Activated T-helper 17 cell treated with anti-CD3 and anti-CD28 coated beads, Interleukin-2, amount 50 U/mL, for 72 hours (primary cell): Measurements from ENCODE around the gene BCAM. TPM values are rescaled to one million over a fixed set of nuclear protein-coding genes. Genes with fewer than 3 reads are reported as not detected.
A peak's percentile ranks its signal among the peaks of the same experiment; 100 is the strongest.

Experiments used
- ATAC-seq: fragments of 150-1000 bp; cut with Tn5 transposase; replicated peaks from 2 replicates; pipeline ENCODE4 v1.10.0; 2021; ENCODE audit warnings: mild to moderate bottlenecking, moderate library complexity
- H3K27ac Mint-ChIP-seq: one replicate; pipeline ENCODE4 v1.8.0; 2022; ENCODE audit warnings: mixed read lengths
- H3K27me3 Mint-ChIP-seq: one replicate; pipeline ENCODE4 v1.8.0; 2022; ENCODE audit warnings: mixed read lengths
- H3K36me3 Mint-ChIP-seq: one replicate; pipeline ENCODE4 v1.8.0; 2022; ENCODE audit warnings: low read depth, mild to moderate bottlenecking, mixed read lengths
- H3K4me1 Mint-ChIP-seq: one replicate; pipeline ENCODE4 v1.8.0; 2022; ENCODE audit warnings: mixed read lengths
- H3K4me3 Mint-ChIP-seq: one replicate; pipeline ENCODE4 v1.8.0; 2022; ENCODE audit warnings: mild to moderate bottlenecking, mixed read lengths
- H3K9me3 Mint-ChIP-seq: one replicate; pipeline ENCODE4 v1.8.0; 2022; ENCODE audit warnings: mixed read lengths
- total RNA-seq, 2 donors: library from RNA; stranded (reverse); gene quantifications; one replicate each; pipeline ENCODE4 v1.2.3, GENCODE V29; 2022

The BCAM gene
- total RNA-seq, 2 donors from 2014 or later, result not detected

GRCh38 chr19:44806291-44806690 is 2.6 kb upstream of the BCAM start:
- peaks cover 6% of the 10 kb centered on the region for H3K27me3 Mint-ChIP-seq
- H3K4me1 Mint-ChIP-seq, result no peaks in the 10 kb centered on the region
- no peak for ATAC-seq
- H3K9me3 Mint-ChIP-seq, result no peaks in the 10 kb centered on the region
- H3K27ac Mint-ChIP-seq, result no peak overlapping the region
- H3K36me3 Mint-ChIP-seq, result no peaks in the 10 kb centered on the region
- no peak overlapping the region for H3K4me3 Mint-ChIP-seq

- Mint-ChIP-seq H3K4me3 (no peak overlapping the region), H3K36me3 (no peaks in the 10 kb centered on the region), H3K27ac (no peak overlapping the region), H3K4me1 (no peaks in the 10 kb centered on the region), H3K27me3 (peaks cover 10% of the 10 kb centered on the region), H3K9me3 (no peaks in the 10 kb centered on the region)
- ATAC-seq, result no peak
Observed at GRCh38 chr19:44807162-44807561, 1.7 kb upstream of the BCAM start.

- no peaks in the 10 kb centered on the region for H3K9me3 Mint-ChIP-seq
- H3K27me3 Mint-ChIP-seq, result peaks cover 10% of the 10 kb centered on the region
- H3K4me3 Mint-ChIP-seq, result peak overlapping the region; percentile 22
- no peak for ATAC-seq
- H3K27ac Mint-ChIP-seq, result no peak overlapping the region
- H3K4me1 Mint-ChIP-seq, result no peaks in the 10 kb centered on the region
- no peaks in the 10 kb centered on the region for H3K36me3 Mint-ChIP-seq
Observed at GRCh38 chr19:44807652-44808462, 1.0 kb upstream of the BCAM start.

GRCh38 chr19:44809577-44810233 is 802 bp downstream of the BCAM start:
- H3K27me3 Mint-ChIP-seq, result peaks cover 10% of the 10 kb centered on the region
- no peak for ATAC-seq
- H3K36me3 Mint-ChIP-seq, result no peaks in the 10 kb centered on the region
- H3K27ac Mint-ChIP-seq, result no peak overlapping the region
- no peaks in the 10 kb centered on the region for H3K9me3 Mint-ChIP-seq
- H3K4me1 Mint-ChIP-seq, result no peaks in the 10 kb centered on the region
- H3K4me3 Mint-ChIP-seq, result no peak overlapping the region

GRCh38 chr19:44810234-44811121 is 1.6 kb downstream of the BCAM start:
- H3K4me3 Mint-ChIP-seq, result no peak overlapping the region
- H3K27ac Mint-ChIP-seq, result no peak overlapping the region
- H3K4me1 Mint-ChIP-seq, result no peaks in the 10 kb centered on the region
- no peaks in the 10 kb centered on the region for H3K9me3 Mint-ChIP-seq
- H3K27me3 Mint-ChIP-seq, result peaks cover 10% of the 10 kb centered on the region
- no peaks in the 10 kb centered on the region for H3K36me3 Mint-ChIP-seq
- no peak for ATAC-seq

- ATAC-seq, result no peak
- Mint-ChIP-seq H3K4me3 (no peak overlapping the region), H3K27me3 (peaks cover 10% of the 10 kb centered on the region), H3K4me1 (no peaks in the 10 kb centered on the region), H3K9me3 (no peaks in the 10 kb centered on the region), H3K27ac (no peak overlapping the region), H3K36me3 (no peaks in the 10 kb centered on the region)
Observed at GRCh38 chr19:44811122-44811419, 2.2 kb downstream of the BCAM start.

GRCh38 chr19:44812142-44812718 is 3.3 kb downstream of the BCAM start:
- H3K9me3 Mint-ChIP-seq, result no peaks in the 10 kb centered on the region
- ATAC-seq, result no peak

GRCh38 chr19:44813070-44813840 is 4.4 kb downstream of the BCAM start:
- ATAC-seq, result no peak
- no peaks in the 10 kb centered on the region for H3K36me3 Mint-ChIP-seq
- no peaks in the 10 kb centered on the region for H3K9me3 Mint-ChIP-seq
- H3K27ac Mint-ChIP-seq, result no peak overlapping the region
- no peak overlapping the region for H3K4me3 Mint-ChIP-seq
- no peaks in the 10 kb centered on the region for H3K4me1 Mint-ChIP-seq
- peaks cover 10% of the 10 kb centered on the region for H3K27me3 Mint-ChIP-seq

More at GRCh38 chr19:44812142-44812718, 3.3 kb downstream of the BCAM start:
- Mint-ChIP-seq H3K27ac (no peak overlapping the region), H3K4me1 (no peaks in the 10 kb centered on the region), H3K4me3 (no peak overlapping the region), H3K27me3 (peaks cover 10% of the 10 kb centered on the region), H3K36me3 (no peaks in the 10 kb centered on the region)

GRCh38 chr19:44813841-44814470 is 5.1 kb downstream of the BCAM start:
- ATAC-seq, result no peak
- peaks cover 10% of the 10 kb centered on the region for H3K27me3 Mint-ChIP-seq
- H3K36me3 Mint-ChIP-seq, result no peaks in the 10 kb centered on the region
- H3K4me3 Mint-ChIP-seq, result no peak overlapping the region
- H3K9me3 Mint-ChIP-seq, result no peaks in the 10 kb centered on the region
- no peak overlapping the region for H3K27ac Mint-ChIP-seq
- H3K4me1 Mint-ChIP-seq, result no peaks in the 10 kb centered on the region

- Mint-ChIP-seq H3K9me3 (no peaks in the 10 kb centered on the region), H3K27me3 (peaks cover 10% of the 10 kb centered on the region), H3K36me3 (no peaks in the 10 kb centered on the region), H3K4me1 (no peaks in the 10 kb centered on the region), H3K27ac (no peak overlapping the region), H3K4me3 (no peak overlapping the region)
- no peak for ATAC-seq
Observed at GRCh38 chr19:44814517-44814916, 5.6 kb downstream of the BCAM start.

- Mint-ChIP-seq H3K4me1 (no peaks in the 10 kb centered on the region), H3K9me3 (no peaks in the 10 kb centered on the region), H3K36me3 (no peaks in the 10 kb centered on the region), H3K4me3 (no peak overlapping the region), H3K27ac (no peak overlapping the region), H3K27me3 (peaks cover 10% of the 10 kb centered on the region)
- ATAC-seq, result no peak
Observed at GRCh38 chr19:44816301-44816700, 7.4 kb downstream of the BCAM start.

GRCh38 chr19:44817725-44818465 is 9.0 kb downstream of the BCAM start:
- ATAC-seq, result no peak
- Mint-ChIP-seq H3K4me1 (no peaks in the 10 kb centered on the region), H3K27me3 (peaks cover 6% of the 10 kb centered on the region), H3K27ac (no peak overlapping the region), H3K4me3 (no peak overlapping the region), H3K9me3 (no peaks in the 10 kb centered on the region), H3K36me3 (no peaks in the 10 kb centered on the region)

GRCh38 chr19:44818466-44819031 is 9.6 kb downstream of the BCAM start:
- Mint-ChIP-seq H3K27ac (no peak overlapping the region), H3K27me3 (peaks cover 6% of the 10 kb centered on the region), H3K4me3 (no peak overlapping the region), H3K36me3 (no peaks in the 10 kb centered on the region), H3K4me1 (no peaks in the 10 kb centered on the region), H3K9me3 (no peaks in the 10 kb centered on the region)
- ATAC-seq, result no peak
